Hepatocyte (in vitro differentiated cells): ENCODE measurements around the gene ZNF157.

ENCODE experiments used
- EZH2 ChIP-seq: fragments of 200-600 bp; sonication (generic); IDR thresholded peaks from 2 replicates; pipeline ENCODE4 v1.6.1; 2016; ENCODE audit warnings: antibody characterized with exemption, mild to moderate bottlenecking, borderline replicate concordance
- TF ChIP-seq, protein P1 (sequence below): fragments of 200-600 bp; sonication (generic); IDR thresholded peaks from 2 replicates; pipeline ENCODE4 v1.5.1; 2016; ENCODE audit warnings: antibody characterized with exemption, mild to moderate bottlenecking; ENCODE audit not compliant: poor library complexity

DNA sequence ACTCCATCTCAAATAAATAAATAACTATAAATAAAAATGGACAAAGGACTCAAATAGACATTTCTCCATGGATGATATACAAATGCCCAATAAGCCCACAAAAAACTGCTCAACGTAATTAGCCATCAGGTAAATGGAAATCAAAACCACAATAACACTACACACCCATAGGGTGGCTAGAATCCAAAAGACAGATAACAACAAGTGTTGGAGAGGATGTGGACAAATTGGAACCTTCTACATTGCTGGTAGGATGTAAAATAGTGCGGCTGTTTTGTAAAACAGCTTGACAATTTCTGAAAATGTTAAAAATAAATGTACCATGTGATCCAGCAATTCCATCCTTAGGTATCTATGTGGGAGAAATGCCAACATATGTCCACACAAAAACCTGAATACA, 52.1 kb downstream of the ZNF157 start:
- TF ChIP-seq, protein P1, sequence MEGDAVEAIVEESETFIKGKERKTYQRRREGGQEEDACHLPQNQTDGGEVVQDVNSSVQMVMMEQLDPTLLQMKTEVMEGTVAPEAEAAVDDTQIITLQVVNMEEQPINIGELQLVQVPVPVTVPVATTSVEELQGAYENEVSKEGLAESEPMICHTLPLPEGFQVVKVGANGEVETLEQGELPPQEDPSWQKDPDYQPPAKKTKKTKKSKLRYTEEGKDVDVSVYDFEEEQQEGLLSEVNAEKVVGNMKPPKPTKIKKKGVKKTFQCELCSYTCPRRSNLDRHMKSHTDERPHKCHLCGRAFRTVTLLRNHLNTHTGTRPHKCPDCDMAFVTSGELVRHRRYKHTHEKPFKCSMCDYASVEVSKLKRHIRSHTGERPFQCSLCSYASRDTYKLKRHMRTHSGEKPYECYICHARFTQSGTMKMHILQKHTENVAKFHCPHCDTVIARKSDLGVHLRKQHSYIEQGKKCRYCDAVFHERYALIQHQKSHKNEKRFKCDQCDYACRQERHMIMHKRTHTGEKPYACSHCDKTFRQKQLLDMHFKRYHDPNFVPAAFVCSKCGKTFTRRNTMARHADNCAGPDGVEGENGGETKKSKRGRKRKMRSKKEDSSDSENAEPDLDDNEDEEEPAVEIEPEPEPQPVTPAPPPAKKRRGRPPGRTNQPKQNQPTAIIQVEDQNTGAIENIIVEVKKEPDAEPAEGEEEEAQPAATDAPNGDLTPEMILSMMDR, result no peak
- no peak for TF ChIP-seq EZH2
